Eye (tissue), 1 donor: Measurements from ENCODE around the gene URGCP.
"Not testable (repeated sequence)": the region's sequence is repeated elsewhere in the genome, so short reads cannot be mapped to it uniquely, and the experiment has no call there.

Source experiments
- DNase-seq: peaks from one replicate; pipeline ENCODE4 v3.0.0-alpha.2; 2015

URGCP gene

GRCh38 chr7:43872406-43873110 lies 33.8 kb downstream of the URGCP start:
- DNase-seq = peak; percentile 69

GRCh38 chr7:43871064-43871463 lies 35.3 kb downstream of the URGCP start:
- no peak for DNase-seq

GRCh38 chr7:43870316-43870715 lies 36.1 kb downstream of the URGCP start:
- peak; percentile 6 for DNase-seq

GRCh38 chr7:43869867-43870240 lies 36.5 kb downstream of the URGCP start:
- DNase-seq = no peak

GRCh38 chr7:43869006-43869866 lies 37.2 kb downstream of the URGCP start, which contains the start of gene MRPS24:
Gene MRPS24, minus strand, starts transcription at chr7:43869517. Its CDS starts 22 bp downstream, at chr7:43869495.
- DNase-seq = peak; percentile 98

- no peak for DNase-seq
Observed at GRCh38 chr7:43868681-43869005, 37.8 kb downstream of the URGCP start.

GRCh38 chr7:43868181-43868580 lies 38.2 kb downstream of the URGCP start:
- no peak for DNase-seq

- DNase-seq = no peak
Observed at GRCh38 chr7:43865277-43865676, 41.1 kb downstream of the URGCP start.

GRCh38 chr7:43864126-43864525 lies 42.3 kb downstream of the URGCP start:
- no peak for DNase-seq

- DNase-seq = no peak
Observed at GRCh38 chr7:43856996-43857395, 49.4 kb downstream of the URGCP start.

- no peak for DNase-seq
Observed at GRCh38 chr7:43856316-43856715, 50.1 kb downstream of the URGCP start.

GRCh38 chr7:43855176-43855575 lies 51.2 kb downstream of the URGCP start:
- DNase-seq = no peak

GRCh38 chr7:43851805-43852204 lies 54.6 kb downstream of the URGCP start:
- no peak for DNase-seq

- DNase-seq = no peak
Observed at GRCh38 chr7:43850348-43851116, 55.9 kb downstream of the URGCP start.

GRCh38 chr7:43849047-43849446 lies 57.3 kb downstream of the URGCP start:
- DNase-seq = no peak

- DNase-seq = no peak
Observed at GRCh38 chr7:43847496-43847895, 58.9 kb downstream of the URGCP start.

GRCh38 chr7:43844662-43845061 lies 61.7 kb downstream of the URGCP start:
- DNase-seq = no peak

GRCh38 chr7:43844257-43844656 lies 62.1 kb downstream of the URGCP start:
- DNase-seq = no peak

GRCh38 chr7:43843296-43843695 lies 63.1 kb downstream of the URGCP start:
- no peak for DNase-seq

- no peak for DNase-seq
Observed at GRCh38 chr7:43838201-43838658, 68.2 kb downstream of the URGCP start.

- no peak for DNase-seq
Observed at GRCh38 chr7:43834463-43835251, 71.7 kb downstream of the URGCP start.

- not testable (repeated sequence) for DNase-seq
Observed at GRCh38 chr7:43830917-43831316, 75.5 kb downstream of the URGCP start.
